Left colon (tissue), 2 donors: ENCODE measurements around the gene ACAD10. TPM values are rescaled to one million over a fixed set of nuclear protein-coding genes. Genes with fewer than 3 reads are reported as not detected.
A peak's percentile ranks its signal among the peaks of the same experiment; 100 is the strongest.

ENCODE experiments used
- ATAC-seq: fragments of 200-7000 bp; cut with Tn5 transposase; one replicate; pipeline ENCODE4 v1.9.1; 2020; ENCODE audit warnings: mild to moderate bottlenecking, moderate library complexity
- DNase-seq, 2 donors: peaks; one replicate each; pipeline ENCODE4 v3.0.0-alpha.2; 2020
- intact Hi-C, 2 donors: fragments of 100-400 bp; cut with DNase I in 1 of 2; cut with micrococcal nuclease in 1 of 2; formaldehyde crosslinking; loops; one replicate each; pipeline versions ENCODE4 v1.11.2 to v1.14.0; 2022; cut with DNase I, micrococcal nuclease
- total RNA-seq, 2 donors: library from RNA; stranded (reverse); fragmentation: NEBNext Ultra II Directional; extraction: Animal tissue kit (Norgen Biotek cat#: 25700); gene quantifications; one replicate each; pipeline ENCODE4 v1.2.1, GENCODE V29; 2021
- donor health status: DM: no; HTN: no; CAD: no.
- donor health status: DM: yes; HTN: yes; CAD: no.

ACAD10 gene
- total RNA-seq, 2 donors from 2014 or later = 39.5 to 44.1 TPM

GRCh38 chr12:111764120-111764821 is 78.4 kb downstream of the ACAD10 start:
- intact Hi-C loops = no loop called here
- ATAC-seq (no peak), DNase-seq (no peak)

GRCh38 chr12:111766608-111767361 is 80.9 kb downstream of the ACAD10 start, which contains the start of gene ALDH2:
ALDH2 (plus strand) TSS chr12:111766933; CDS start chr12:111766983, 50 bp downstream.
- ATAC-seq (peak; percentile 84), DNase-seq (peak; percentile 81 to 86)
- intact Hi-C loops = no loop called here

- DNase-seq (peak in 1 of 2 donors; percentile 66), ATAC-seq (peak; percentile 67)
- intact Hi-C loops = no loop called here
Measured at GRCh38 chr12:111767362-111768158, 81.7 kb downstream of the ACAD10 start.

- intact Hi-C loops = no loop called here
- DNase-seq (peak in 1 of 2 donors; percentile 36), ATAC-seq (no peak)
Measured at GRCh38 chr12:111768159-111768895, 82.5 kb downstream of the ACAD10 start.

GRCh38 chr12:111769599-111769998 is 83.7 kb downstream of the ACAD10 start:
- DNase-seq = no peak
- intact Hi-C loops = no loop called here
- ATAC-seq = no peak

GRCh38 chr12:111773801-111774551 is 88.1 kb downstream of the ACAD10 start:
- DNase-seq (peak; percentile 81 to 87), ATAC-seq (peak; percentile 51)
- intact Hi-C loops = no loop called here

- intact Hi-C loops = no loop called here
Measured at GRCh38 chr12:111775205-111776193, 89.6 kb downstream of the ACAD10 start.

GRCh38 chr12:111776836-111777344 is 91.0 kb downstream of the ACAD10 start:
- DNase-seq (no peak), ATAC-seq (no peak)
- intact Hi-C loops = no loop called here

More at GRCh38 chr12:111775205-111776193, 89.6 kb downstream of the ACAD10 start:
- DNase-seq = peak; percentile 93 to 94
- ATAC-seq = peak; percentile 54

- ATAC-seq = peak; percentile 59
Measured at GRCh38 chr12:111777345-111778045, 91.6 kb downstream of the ACAD10 start.

GRCh38 chr12:111780166-111780565 is 94.3 kb downstream of the ACAD10 start:
- ATAC-seq = peak; percentile 32
- peak; percentile 64 to 65 for DNase-seq
- intact Hi-C loops = no loop called here

More at GRCh38 chr12:111777345-111778045, 91.6 kb downstream of the ACAD10 start:
- DNase-seq = peak; percentile 72 to 87
- intact Hi-C loops = no loop called here

- intact Hi-C loops = no loop called here
- DNase-seq = peak; percentile 44 to 69
- ATAC-seq = peak; percentile 65
Measured at GRCh38 chr12:111780615-111781014, 94.8 kb downstream of the ACAD10 start.

GRCh38 chr12:111781085-111781658 is 95.3 kb downstream of the ACAD10 start:
- ATAC-seq (peak; percentile 7), DNase-seq (peak in 1 of 2 donors; percentile 11)

GRCh38 chr12:111783046-111783445 is 97.2 kb downstream of the ACAD10 start:
- intact Hi-C loops = no loop called here
- ATAC-seq (no peak), DNase-seq (no peak)

More at GRCh38 chr12:111781085-111781658, 95.3 kb downstream of the ACAD10 start:
- intact Hi-C loops = no loop called here

GRCh38 chr12:111784953-111785352 is 99.1 kb downstream of the ACAD10 start:
- no peak for ATAC-seq
- DNase-seq = no peak
- intact Hi-C loops = no loop called here

- ATAC-seq (no peak), DNase-seq (no peak)
- intact Hi-C loops = no loop called here
Measured at GRCh38 chr12:111785651-111786050, 99.8 kb downstream of the ACAD10 start.
